GM18520 (cell line): ENCODE data around the gene TRERF1.
"Not testable (repeated sequence)": the region's sequence is repeated elsewhere in the genome, so short reads cannot be mapped to it uniquely, and the experiment has no call there.

Source experiments
- ATAC-seq: cut with Tn5 transposase; IDR thresholded peaks from one replicate; pipeline ENCODE4 v1.9.1; 2021; ENCODE audit not compliant: unreplicated experiment

TRERF1 gene

GRCh38 chr6:42449917-42450476 lies 1.7 kb downstream of the TRERF1 start:
- ATAC-seq: no peak

- no peak for ATAC-seq
Observed at GRCh38 chr6:42448927-42449659, 2.6 kb downstream of the TRERF1 start.

DNA sequence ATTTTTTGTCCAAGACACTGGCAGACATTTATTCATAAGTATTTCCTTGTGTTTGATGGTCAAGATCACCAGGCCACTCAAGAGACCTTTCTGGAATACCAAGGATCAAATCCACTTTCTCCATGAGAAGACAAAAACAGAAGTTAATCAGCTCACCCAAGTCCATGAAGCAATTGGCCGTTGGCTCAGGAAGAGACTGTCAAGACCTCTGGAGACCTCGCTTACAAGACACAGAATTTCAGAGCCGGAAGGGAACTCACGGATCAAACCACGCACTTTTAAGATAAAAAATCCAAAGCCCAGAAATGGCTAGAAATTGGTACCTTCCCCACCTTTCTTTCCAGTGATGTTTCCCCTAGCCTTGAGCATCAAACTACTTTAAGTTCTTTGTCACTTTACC lies 3.3 kb downstream of the TRERF1 start:
- no peak for ATAC-seq

GRCh38 chr6:42446996-42447395 lies 4.7 kb downstream of the TRERF1 start:
- ATAC-seq: no peak

- ATAC-seq: no peak
Observed at GRCh38 chr6:42446370-42446769, 5.4 kb downstream of the TRERF1 start.

GRCh38 chr6:42445955-42446354 lies 5.8 kb downstream of the TRERF1 start:
- ATAC-seq: not testable (repeated sequence)

DNA sequence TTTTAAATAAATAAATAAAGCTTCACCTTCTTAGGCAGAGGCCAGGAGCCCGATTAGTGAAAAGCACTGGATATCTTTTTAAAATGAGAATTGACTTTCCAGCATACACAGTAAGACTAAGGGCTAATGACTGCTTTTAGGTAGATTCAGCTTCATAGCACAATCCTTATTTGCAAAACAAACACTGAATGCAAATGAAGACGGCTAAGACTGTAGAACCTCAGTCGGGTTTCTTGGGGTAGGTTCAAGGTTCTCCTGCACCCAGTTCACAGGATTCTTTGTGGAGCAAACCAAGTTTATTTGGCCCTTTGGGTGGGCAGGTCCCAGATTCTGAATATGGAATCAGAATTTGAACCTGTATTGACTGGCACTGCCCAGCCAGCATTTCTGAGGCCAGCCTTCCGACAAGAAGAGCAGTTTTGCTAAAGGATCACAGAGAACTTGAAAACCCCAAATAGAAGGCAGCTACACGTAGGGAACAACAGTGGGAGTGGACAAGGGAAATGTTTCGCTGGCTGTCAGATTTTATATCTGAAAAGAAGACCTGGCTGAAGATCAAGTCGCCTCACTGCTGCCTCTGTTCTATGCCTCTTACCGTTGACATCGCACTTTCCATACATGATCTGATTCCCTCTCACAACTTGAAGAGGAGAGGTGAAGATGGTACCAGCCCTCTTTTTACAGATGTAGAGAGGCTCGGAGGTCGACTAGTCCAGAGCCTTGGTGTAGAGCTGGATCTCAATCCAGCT lies 8.2 kb downstream of the TRERF1 start:
- ATAC-seq: no peak

- ATAC-seq: no peak
Observed at GRCh38 chr6:42441697-42442081, 10.0 kb downstream of the TRERF1 start.

DNA sequence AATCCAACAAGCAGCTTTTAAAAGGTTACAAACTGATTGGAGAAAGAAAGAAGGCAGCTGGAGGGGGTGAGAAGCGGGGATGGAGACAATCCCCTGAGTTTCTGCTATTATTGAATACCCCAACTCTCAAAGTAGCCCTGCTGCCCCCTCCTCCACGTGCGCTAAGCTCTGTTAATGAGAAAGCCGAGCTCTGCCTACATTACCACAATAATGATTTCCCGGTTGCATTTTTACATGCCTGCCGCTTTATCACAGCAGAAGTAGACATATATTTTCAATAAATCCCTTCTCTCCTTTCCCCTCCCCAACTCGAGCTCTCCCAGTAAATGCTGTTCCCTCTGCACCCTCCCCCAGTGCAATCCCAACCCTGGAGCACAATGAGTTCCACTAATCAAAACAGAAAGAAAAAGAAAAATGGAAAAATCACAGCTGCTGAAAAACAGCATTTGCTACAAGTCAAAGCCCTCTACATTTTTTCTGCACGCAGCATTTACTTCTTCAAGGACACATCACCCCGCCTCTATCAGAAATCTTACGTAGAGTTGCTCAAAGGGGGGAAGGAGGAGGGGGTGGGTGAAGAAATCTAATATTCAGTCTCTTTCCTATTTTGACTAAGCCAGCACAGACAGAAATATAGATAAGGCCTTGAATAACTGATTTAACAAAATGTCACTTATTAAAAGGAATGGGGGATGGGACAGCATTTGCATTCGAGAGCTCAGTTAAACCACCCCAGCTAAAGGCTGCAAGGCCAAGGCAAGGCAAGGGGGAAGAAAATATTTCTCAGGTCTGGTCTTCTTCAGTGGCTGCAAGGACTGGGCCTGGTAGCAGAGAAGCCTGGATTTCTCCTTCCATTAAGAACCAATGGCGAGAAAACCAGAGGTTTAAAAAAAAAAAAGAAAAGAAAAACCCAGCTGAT lies 10.7 kb downstream of the TRERF1 start:
- ATAC-seq: no peak

- ATAC-seq: no peak
Observed at GRCh38 chr6:42440027-42440426, 11.7 kb downstream of the TRERF1 start.

DNA sequence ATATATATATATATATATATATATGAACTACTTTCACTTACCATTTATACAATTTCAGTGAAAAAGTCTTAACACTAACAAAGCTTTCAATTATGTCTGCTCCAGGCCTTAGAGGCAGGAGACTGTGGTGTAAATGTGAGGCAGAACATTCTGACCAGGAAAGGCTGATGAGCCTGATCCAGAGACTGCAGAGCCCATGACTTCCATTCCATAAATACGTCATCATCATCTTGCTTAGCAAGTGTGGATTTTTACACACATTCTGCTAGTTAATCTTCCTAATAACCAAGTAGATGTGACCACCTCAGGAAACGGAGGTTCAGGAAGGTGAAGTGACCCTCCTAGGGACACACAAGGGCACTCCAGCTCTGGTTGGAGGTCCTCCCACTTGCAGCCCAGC lies 14.9 kb downstream of the TRERF1 start:
- no peak for ATAC-seq

GRCh38 chr6:42434237-42434636 lies 17.5 kb downstream of the TRERF1 start:
- ATAC-seq: no peak

- ATAC-seq: no peak
Observed at GRCh38 chr6:42433409-42433808, 18.3 kb downstream of the TRERF1 start.

DNA sequence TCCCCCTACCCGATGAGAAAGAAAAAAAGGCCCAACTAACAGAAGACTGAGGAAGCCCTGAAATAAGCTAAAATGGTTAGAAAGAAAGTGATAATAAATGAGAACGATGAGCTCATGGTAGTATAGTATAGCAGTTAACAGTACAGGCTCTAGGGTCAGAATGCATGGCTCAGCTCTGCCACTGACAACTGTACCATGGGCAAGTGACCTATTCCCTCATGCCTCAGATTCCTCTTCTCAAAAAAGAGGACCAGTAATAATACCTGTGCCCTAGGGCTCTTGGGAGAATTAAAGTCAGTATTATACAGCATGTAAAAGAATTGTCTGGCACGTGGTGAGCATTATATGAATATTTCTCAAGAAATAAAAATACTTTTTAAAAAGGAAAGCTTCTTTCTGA lies 19.8 kb downstream of the TRERF1 start:
- ATAC-seq: no peak

DNA sequence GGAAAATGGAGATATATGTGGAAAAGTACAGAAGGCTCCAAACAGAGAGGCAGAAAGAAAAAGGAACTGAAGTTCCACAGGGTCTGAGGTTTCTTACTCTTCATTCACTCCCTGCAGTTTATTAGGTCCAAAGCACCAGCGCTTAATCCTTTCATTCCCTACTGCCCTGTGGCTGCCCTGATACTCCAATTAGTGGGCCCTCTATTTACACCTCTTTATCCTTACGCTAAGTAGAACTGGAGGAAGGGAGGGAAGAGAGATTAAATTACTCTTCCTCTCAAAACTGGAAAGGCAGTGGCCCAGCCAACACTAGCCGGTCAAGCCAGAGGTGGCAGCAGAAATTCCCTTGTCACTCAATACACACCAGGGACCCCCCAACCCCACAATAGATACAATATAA lies 20.4 kb downstream of the TRERF1 start:
- ATAC-seq: no peak

GRCh38 chr6:42429836-42430235 lies 21.9 kb downstream of the TRERF1 start:
- no peak for ATAC-seq

- ATAC-seq: no peak
Observed at GRCh38 chr6:42429042-42429585, 22.6 kb downstream of the TRERF1 start.

DNA sequence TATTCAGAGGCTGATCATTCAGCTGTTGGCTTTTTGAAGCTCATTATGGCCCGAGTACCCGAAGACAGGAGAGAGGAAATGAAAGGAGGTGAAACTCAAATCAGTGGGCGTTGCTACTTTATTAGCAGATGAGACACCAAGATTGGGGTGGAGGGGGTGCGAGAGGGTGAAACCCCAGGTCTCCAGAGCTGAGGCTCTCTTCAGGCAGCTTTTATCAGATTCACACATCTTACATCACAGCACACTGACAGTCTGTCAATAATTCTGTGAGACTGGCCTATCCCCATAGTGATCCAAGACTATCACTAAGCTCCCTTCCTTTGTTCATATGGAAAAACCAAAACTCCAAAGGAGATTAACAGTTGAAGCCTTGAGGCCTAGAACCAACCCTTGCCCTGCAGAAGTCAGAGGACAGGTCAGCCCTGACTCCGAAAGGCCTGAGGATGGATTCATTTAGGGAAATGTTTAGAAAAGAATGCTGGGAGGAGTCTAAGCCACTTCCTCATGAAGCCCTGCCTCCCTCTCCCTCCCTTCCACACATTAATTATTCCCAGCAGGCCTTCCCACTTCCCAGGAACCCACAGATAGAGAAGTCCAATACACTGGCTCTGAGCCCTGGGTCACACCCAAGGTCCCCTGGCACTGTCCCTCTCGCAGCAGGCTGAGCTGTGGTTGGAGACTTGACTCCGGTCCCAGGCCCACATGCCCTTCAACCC lies 23.2 kb downstream of the TRERF1 start:
- ATAC-seq: no peak

GRCh38 chr6:42427871-42428270 lies 23.9 kb downstream of the TRERF1 start:
- no peak for ATAC-seq

DNA sequence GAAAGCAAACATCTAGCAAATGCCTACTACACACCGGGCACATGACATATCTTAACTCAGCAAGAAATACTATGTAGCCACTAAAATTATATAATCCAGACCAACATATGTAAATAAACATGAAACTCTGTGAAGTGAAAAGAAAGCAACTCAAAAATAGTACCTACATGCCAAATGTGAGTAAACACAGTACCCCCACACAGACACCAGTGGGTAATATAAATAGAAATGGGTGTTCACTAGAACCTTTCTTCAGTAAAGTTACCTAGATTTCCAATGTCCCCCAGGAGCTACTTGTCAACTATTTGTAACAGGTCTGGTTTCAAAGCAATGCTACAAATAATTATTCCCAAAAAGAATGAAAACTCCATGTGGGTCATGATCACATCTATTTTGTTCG lies 25.5 kb downstream of the TRERF1 start:
- no peak for ATAC-seq
